Activated effector memory CD4-positive, alpha-beta T cell treated with anti-CD3 and anti-CD28 coated beads, Interleukin-2, amount 50 U/mL, for 16 hours (primary cell): ENCODE results near the gene TOX3.

Source experiments
- DNase-seq: peaks from one replicate; pipeline ENCODE4 v3.0.0-alpha.2; 2020

TOX3 gene

DNA sequence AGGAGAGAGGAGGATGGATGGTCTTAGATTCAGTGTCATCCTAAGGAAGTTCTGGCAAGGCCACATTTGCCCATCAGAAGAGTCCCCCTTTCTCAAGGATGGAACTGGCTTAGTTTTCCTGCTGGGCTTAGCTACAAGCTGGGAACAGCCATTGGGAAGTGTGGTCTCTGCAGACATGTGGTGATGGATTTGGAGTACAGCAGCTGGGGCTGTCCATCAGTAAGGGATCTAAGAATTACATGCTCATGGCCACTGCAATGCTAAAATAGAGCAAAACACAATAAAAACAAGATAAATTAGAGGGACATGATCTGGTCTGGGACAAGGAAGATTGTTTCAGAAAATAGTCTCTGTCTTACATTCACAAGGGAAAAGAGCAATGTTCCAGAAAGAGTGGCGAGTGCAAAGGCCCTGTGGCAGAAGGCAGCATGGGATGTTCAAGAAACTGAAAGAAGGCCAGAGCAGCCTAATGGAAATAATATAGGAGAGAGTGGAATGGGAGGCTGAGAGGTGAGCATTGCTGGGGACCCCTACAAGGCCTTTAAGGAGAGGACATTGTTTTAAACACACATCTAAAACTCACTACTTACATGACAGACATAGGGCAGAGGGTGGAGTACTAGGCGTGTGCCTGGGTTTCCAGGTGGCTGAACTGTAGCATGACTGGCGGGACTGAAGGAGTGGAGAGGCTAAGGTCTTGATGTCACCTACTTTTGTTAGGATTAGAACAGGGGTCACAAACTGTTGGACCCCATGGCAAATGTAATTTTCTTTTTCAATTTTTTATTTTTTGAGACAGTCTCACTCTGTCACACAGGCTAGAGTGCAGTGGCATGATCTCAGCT is 17.0 kb upstream of the TOX3 start:
- DNase-seq, result no peak

DNA sequence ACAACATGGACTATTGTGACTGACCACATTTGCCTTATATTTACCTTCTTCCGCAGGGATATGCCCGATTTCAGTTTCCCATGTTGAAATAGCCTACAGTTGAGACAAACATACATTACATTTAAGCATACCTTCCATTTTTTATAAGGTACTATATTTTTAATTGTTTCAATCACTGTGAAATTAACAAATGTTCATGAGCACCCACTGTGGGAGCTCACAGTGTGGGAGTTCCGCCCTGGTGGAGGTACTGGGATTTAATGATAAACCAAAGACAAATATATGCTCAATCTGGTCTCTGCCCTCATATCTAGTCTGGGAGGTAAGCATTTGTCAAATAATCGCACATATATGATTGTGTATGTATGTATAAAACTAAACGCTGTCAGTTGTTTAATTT is 15.8 kb upstream of the TOX3 start:
- no peak for DNase-seq

DNA sequence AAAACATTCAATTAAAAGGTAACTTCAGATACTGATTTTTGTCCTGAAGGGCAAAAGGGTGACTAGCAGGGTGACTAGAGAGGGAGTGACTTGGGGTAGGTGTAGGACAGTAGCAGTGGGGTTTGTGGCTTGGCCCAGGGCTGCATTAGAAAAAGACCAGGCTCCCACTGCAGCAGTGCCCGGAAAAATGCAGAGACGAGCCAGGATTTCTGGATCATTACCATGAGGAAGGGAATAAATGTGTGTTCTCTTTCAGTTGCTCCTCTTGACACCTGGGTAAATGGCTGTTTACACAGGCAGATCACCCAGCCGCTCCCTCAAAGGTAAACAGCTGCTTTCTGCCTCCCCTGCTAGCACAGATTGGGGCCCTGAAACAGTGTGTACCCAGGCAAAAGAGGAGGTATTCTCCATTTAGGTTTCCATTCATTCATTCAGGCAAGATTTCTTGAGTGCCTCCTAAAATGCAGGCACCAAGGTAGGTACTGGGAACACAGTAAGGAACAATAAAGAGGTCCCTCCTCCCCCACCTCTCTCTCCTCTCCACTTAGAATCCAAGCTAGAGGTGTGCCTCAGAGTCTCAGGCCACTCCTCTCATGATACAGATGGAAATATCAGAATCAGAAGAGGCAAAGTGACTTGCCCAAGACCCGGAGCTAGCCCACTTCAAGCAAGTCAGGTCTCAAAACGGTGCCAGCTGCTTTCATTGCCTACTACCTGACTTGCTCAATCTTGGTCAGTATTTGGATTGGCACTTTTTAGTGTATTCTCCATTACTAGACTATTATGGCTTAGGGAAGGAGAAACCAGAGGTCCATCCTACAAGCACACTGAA is 15.2 kb upstream of the TOX3 start:
- DNase-seq, result no peak

GRCh38 chr16:52558448-52558847 is 11.5 kb upstream of the TOX3 start:
- no peak for DNase-seq

DNA sequence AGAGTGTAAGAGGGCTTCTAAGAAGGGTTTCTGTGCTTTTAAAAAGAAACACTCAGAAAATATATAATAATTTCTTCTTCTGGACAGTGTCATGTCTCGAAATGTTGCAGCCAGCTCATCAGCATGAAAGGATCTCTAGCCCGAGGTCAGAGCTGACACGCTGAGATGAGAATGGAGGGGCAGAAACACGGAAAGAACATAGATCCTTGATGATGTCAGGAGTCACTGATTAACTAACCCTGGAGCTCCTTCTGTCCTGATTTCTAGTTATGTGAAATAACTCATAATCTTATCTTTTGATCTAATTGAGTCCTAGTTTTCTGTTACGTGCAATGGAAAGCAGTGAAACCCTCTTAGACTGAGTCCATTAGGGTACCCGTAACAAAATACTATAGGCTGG is 10.3 kb upstream of the TOX3 start:
- DNase-seq, result no peak

DNA sequence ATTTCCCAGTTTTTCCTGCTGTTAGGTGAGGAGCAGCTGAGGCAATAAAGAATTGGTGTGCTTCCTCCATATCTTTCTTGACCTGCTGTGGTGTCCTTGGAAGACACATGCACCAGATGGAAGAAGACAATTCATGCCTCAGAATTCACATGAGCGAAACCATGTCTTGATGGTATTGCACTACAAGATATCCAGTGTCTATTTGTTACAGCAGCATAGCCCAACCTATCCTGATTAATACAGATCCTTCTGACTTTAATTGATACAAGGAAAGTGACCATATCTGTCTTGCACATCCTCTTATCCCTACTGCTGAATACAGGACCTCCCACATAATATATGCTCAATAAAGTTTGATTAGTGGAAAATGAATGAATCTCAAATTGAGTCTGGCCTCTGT is 9.1 kb upstream of the TOX3 start:
- DNase-seq, result no peak

- no peak for DNase-seq
Observed at GRCh38 chr16:52555572-52555971, 8.6 kb upstream of the TOX3 start.

DNA sequence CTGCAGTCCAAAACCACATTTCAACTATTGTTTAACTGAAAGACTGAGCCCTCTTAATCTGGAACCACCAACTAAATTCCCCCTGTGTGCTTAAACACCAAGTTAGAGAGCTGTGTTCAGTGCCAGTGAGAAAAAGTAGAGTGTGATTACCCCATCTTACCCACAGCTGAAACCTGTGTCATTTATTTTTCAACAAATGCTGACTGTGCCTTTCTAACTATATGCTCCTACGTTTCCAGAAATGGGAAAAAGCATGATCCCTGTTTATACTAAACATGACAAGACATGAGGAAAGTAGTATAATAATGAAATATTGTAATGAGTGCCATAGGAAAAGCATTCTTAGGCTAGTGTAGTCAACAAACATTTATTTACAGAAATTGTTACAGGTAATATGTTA is 7.4 kb upstream of the TOX3 start:
- no peak for DNase-seq

- no peak for DNase-seq
Observed at GRCh38 chr16:52553322-52553721, 6.4 kb upstream of the TOX3 start.

GRCh38 chr16:52552643-52553042 is 5.7 kb upstream of the TOX3 start:
- DNase-seq, result no peak

DNA sequence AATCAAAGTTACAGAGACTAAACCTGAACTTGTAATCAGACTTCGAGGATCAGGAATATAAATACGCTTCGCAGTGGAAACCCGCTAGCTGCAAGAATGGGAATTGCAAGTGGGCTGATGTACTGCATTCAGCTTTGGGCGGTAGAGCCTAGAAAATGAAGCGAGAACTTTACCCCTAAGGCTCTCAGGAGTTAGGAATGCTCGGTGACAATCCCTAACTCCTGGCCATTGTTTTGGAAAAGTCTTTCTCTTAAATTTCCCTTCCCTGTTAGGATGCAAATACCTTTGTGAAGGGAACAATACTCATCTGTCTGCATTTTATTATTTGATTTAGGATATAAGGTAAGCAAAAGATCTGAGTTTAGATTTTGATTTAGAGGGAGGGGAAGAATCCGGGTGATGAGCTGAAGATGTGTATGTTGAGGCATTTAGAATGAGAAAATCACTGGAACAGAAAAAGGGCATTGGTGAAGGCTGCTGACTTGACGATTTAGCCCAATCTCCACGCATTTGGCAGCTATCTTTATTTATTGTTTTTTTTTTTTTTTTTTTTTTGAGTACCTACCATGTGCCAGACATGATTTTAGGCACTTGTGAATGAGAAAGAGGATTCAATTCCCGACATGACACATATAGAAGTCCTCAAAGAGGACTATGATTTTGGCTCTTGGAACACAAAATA is 2.2 kb upstream of the TOX3 start:
- no peak for DNase-seq

GRCh38 chr16:52548261-52549010 is 1.5 kb upstream of the TOX3 start:
- no peak for DNase-seq

DNA sequence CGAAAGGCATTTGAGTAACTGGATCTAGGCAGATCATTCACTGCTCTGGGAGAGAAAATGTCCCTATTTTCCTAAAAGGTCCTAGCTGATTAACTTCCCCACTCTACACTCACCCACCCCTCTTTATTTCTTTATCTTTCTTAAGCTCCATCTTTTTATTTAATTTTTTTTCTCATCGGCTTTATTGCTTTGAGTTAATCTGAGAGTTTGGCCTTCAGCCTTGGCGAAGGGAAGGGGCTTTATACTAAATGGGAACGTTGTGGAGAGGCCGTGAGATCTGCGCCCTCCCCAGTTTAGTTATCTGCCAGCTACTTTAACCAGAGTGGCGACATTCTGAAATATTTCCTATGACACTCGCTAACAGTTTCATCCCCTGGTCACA is 882 bp upstream of the TOX3 start:
- DNase-seq, result no peak

DNA sequence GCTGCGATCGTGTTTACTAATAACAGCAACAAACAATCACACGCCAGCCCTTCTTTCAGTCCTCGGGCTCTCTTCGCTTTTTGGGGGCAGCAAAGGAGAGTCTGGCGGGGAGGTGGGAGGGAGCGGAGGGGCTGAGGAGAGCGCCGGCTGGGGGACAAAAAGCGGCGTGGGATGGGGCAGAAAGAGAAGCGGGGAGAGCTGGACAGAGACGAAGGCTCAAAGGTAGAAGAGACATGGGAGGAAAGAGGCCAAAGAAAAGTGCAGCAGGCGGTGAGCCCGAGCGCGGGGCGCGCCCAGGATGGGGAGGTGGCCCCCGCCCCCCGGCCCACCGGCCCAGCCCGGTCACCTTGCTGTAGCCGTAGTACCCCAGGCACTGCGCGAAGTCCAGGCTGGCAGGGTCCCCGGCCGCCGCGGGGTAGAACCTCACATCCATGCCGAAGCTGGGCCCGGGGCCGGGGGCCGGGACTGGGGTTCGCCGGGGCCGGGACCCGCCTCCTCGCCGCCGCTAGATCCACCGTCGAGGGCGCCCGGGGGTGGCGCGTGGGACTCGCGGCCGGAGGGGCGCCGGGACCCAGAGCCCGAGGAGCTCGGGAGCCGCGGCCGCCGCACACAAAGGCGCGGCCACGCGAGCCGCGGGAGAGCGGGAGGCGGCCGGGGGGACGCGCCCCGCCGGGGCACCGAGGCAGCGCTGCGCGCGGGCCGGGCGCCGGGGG is 496 bp downstream of the TOX3 start:
- DNase-seq, result no peak

GRCh38 chr16:52545898-52546266 is 1.1 kb downstream of the TOX3 start:
- DNase-seq, result no peak

DNA sequence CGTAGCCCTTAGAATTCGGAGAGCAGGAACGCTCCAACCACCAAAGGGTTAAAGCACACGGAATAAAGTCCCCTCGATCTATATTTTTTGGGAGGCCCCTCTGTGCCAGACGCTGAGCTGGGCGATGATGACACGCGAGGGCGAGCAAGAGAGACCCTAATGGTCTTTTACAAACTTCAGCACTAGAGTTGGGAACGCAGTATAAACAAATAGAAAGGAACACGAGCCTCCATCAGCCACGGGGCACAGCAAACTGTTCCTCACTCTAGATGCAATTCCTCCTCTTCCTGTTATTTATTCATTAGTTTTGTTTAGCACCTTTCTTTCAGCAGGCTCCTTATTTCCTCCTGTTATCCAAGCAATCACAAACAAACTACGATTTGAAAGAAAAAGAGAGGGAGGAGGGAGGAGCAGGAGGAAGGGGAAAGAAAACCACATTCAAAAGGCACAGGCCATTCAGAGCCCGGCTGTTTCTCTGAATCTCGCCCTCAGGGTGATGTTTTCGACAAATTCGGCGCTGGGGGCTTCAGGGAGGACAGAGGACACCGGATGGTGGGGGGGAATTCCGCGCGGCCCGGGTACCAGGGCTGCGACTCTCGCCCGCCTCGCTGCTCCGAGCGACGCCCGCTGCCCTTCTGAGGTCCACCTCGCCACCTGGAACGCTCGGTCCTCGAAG is 1.6 kb downstream of the TOX3 start:
- DNase-seq, result no peak

DNA sequence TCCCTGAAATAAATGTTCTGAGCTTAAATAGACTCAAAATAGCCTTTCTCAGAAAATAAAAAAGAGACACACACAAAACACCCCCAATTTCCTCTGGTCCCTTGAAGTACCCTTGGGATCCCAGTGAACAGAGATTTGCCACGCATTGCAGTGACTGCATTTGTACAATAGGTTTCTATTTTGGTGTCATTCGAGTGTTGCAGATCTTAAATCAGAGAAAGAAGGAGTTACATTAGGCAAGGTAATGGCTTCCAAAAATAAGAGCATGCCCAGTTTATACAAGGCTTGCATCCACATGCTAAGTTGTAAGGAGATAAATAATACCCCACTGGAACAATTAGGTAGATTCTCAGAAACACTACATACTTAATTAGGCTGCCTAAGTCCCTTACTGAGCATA is 2.2 kb downstream of the TOX3 start:
- no peak for DNase-seq

- DNase-seq, result no peak
Observed at GRCh38 chr16:52543654-52544053, 3.3 kb downstream of the TOX3 start.

GRCh38 chr16:52540910-52541309 is 6.0 kb downstream of the TOX3 start:
- no peak for DNase-seq

- DNase-seq, result no peak
Observed at GRCh38 chr16:52539191-52539590, 7.8 kb downstream of the TOX3 start.

GRCh38 chr16:52538511-52538910 is 8.4 kb downstream of the TOX3 start:
- no peak for DNase-seq

GRCh38 chr16:52537516-52537915 is 9.4 kb downstream of the TOX3 start:
- no peak for DNase-seq
